Amniotic stem cell (primary cell): ENCODE results near the gene NUP35.
"Not testable (repeated sequence)": the region's sequence is repeated elsewhere in the genome, so short reads cannot be mapped to it uniquely, and the experiment has no call there.

ENCODE experiments used
- DNase-seq: peaks from one replicate; lab custom pipeline; 2025; lab: John Stamatoyannopoulos, UW

NUP35 gene

GRCh38 chr2:183134016-183134415, 9.8 kb downstream of the NUP35 start:
- DNase-seq = no peak

- no peak for DNase-seq
These were observed 24.7 kb downstream of the NUP35 start for GRCh38 chr2:183148955-183149354.

GRCh38 chr2:183149489-183149888, 25.2 kb downstream of the NUP35 start:
- DNase-seq = no peak

GRCh38 chr2:183152280-183152679, 28.0 kb downstream of the NUP35 start:
- DNase-seq = not testable (repeated sequence)

- no peak for DNase-seq
These were observed 29.7 kb downstream of the NUP35 start for GRCh38 chr2:183153967-183154366.

GRCh38 chr2:183154772-183155171, 30.5 kb downstream of the NUP35 start:
- DNase-seq = not testable (repeated sequence)

GRCh38 chr2:183157131-183157530, 32.9 kb downstream of the NUP35 start:
- no peak for DNase-seq

GRCh38 chr2:183162362-183162761, 38.1 kb downstream of the NUP35 start:
- DNase-seq = no peak

- DNase-seq = no peak
These were observed 39.8 kb downstream of the NUP35 start for GRCh38 chr2:183163821-183164649.

- DNase-seq = no peak
These were observed 40.4 kb downstream of the NUP35 start for GRCh38 chr2:183164650-183165015.

- no peak for DNase-seq
These were observed 42.0 kb downstream of the NUP35 start for GRCh38 chr2:183166210-183166609.

- DNase-seq = not testable (repeated sequence)
These were observed 42.7 kb downstream of the NUP35 start for GRCh38 chr2:183166976-183167375.

GRCh38 chr2:183172220-183172887, 48.1 kb downstream of the NUP35 start:
- no peak for DNase-seq

GRCh38 chr2:183179156-183179555, 54.9 kb downstream of the NUP35 start:
- no peak for DNase-seq

- DNase-seq = no peak
These were observed 61.3 kb downstream of the NUP35 start for GRCh38 chr2:183185534-183185933.

GRCh38 chr2:183186296-183186695, 62.1 kb downstream of the NUP35 start:
- no peak for DNase-seq

GRCh38 chr2:183186766-183187165, 62.5 kb downstream of the NUP35 start:
- no peak for DNase-seq

- no peak for DNase-seq
These were observed 68.1 kb downstream of the NUP35 start for GRCh38 chr2:183192343-183192742.

- no peak for DNase-seq
These were observed 69.7 kb downstream of the NUP35 start for GRCh38 chr2:183193904-183194303.

- no peak for DNase-seq
These were observed 71.2 kb downstream of the NUP35 start for GRCh38 chr2:183195397-183195796.

- DNase-seq = no peak
These were observed 71.8 kb downstream of the NUP35 start for GRCh38 chr2:183195998-183196409.

GRCh38 chr2:183204397-183204796, 80.2 kb downstream of the NUP35 start:
- no peak for DNase-seq

- no peak for DNase-seq
These were observed 82.9 kb downstream of the NUP35 start for GRCh38 chr2:183207110-183207509.
